ENCODE data around the gene TMEM59L. TPM values are rescaled to one million over a fixed set of nuclear protein-coding genes. Genes with fewer than 3 reads are reported as not detected.

The TMEM59L gene
- total RNA-seq, 1 donor from 2014 or later, result 0.11 TPM

DNA sequence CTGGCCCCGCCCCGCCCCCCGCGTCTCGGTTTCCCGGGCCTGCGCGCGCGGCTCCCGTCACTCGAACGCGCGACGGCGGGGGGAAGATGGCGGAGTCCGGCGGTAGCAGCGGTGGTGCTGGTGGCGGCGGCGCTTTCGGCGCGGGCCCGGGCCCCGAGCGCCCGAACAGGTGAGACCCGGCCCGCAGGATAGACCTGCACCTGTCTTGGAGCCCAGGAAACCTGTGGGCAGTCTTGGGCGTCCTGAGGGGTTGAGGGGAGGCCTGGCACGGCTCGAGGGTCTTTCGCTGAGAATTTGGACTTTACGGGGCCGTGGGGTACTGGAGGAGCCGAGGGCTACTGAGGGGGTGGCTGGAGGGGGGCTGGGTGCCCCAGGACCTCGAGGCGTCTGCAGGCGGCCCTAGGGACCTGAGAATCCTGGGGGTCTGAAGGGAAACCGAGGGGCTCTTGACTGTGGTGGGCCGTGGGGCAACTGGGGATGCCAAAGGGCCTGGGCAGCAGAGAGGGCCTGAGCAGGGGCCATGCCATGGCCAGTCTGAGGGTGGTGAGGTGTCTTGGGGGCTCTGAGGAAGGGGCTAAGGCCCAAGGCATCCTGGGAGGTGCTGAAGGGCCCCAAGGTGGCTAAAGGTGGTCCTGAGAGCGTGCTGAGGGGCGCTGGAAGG lies 24.4 kb downstream of the TMEM59L start, which contains the start of gene KLHL26:
Gene KLHL26, plus strand, starts transcription at position 60 of the 661 bp plus-strand sequence. Its CDS starts 27 bp downstream, at position 87.
- Histone ChIP-seq H3K27me3 (peaks cover 18% of the 10 kb centered on the region), H3K9ac (peak within 1 kb of the TSS; percentile 87), H2AFZ (replicated peaks) (peak within 1 kb of the TSS; percentile 89), H3K4me2 (peak within 1 kb of the TSS; percentile 98), H3K27ac (no peak within 1 kb of the TSS), H3K79me2 (ENCODE audit: low read depth) (peaks cover 37% of the 10 kb centered on the region), H3K4me1 (peaks cover 10% of the 10 kb centered on the region), H3K36me3 (no peaks in the 10 kb centered on the region), H3K4me3 (peak within 1 kb of the TSS; percentile 98), H3F3A (ENCODE audit: low read depth) (peaks cover 13% of the 10 kb centered on the region), H4K20me1 (ENCODE audit: low read depth) (peaks cover 21% of the 10 kb centered on the region), H3K9me3 (ENCODE audit: low read depth) (no peaks in the 10 kb centered on the region)
- DNase-seq (ENCODE audit: low spot score), result no peak
- Mint-ChIP-seq H3K9me3 (no peaks in the 10 kb centered on the region), H3K36me3 (no peaks in the 10 kb centered on the region), H3K4me3 (peak within 1 kb of the TSS; percentile 92), H3K27me3 (ENCODE audit: insufficient read depth, low read depth) (peaks cover 17% of the 10 kb centered on the region), H3K27ac (no peak within 1 kb of the TSS), H3K4me1 (peaks cover 22% of the 10 kb centered on the region)
- TF ChIP-seq EZH2phosphoT487 (IDR thresholded peaks at IDR 0.05), result no peak
- TF ChIP-seq, protein P1, sequence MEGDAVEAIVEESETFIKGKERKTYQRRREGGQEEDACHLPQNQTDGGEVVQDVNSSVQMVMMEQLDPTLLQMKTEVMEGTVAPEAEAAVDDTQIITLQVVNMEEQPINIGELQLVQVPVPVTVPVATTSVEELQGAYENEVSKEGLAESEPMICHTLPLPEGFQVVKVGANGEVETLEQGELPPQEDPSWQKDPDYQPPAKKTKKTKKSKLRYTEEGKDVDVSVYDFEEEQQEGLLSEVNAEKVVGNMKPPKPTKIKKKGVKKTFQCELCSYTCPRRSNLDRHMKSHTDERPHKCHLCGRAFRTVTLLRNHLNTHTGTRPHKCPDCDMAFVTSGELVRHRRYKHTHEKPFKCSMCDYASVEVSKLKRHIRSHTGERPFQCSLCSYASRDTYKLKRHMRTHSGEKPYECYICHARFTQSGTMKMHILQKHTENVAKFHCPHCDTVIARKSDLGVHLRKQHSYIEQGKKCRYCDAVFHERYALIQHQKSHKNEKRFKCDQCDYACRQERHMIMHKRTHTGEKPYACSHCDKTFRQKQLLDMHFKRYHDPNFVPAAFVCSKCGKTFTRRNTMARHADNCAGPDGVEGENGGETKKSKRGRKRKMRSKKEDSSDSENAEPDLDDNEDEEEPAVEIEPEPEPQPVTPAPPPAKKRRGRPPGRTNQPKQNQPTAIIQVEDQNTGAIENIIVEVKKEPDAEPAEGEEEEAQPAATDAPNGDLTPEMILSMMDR (IDR thresholded peaks at IDR 0.05), result no peak
- no peak for TF ChIP-seq EZH2 (IDR thresholded peaks at IDR 0.05)

DNA sequence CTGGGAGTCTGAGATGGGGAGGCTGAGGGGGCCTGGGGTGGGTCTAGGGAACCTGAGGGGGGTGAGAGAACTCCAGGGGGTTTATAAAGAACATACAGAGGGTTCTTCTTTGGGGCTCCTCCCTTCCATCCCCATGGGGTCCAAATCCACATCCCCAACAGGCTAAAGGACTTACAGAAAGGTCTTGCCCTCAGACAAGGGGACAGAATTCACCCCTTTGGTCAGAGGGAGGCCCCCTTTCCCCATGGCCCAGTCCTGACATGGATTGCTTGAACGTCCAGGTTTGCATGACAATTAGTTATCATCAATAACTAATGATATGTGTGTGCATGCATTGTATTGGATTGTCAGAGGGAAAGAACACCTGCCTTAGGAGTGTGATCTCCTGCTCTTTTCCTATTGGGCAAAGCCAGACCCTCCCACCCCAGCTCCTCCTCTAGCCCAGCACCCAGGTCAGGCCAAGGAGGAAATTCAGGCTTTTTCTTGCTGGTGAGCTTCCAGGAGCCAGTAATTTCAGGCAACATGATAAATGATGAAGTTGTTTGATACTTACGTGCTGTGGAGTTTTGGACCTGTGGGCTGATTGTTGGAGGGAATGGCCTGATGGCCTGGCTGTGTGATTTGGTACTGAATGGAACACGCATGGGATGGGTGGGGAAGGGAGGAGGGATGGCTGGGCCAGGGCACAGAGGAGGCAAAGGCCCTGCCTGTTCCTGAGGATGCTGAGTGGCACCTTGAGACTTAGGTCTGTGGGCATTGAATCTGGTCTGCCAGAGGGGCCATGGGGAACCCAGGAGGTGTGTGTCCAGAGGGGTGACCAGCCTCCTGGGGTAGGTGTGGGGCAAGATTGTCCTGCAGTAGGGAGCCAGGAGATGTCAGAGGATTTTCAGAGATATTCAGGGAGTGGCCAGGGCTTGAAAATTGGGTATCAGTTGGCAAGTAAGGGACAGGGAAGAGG lies 25.3 kb downstream of the TMEM59L start:
- no peak overlapping the region for H3K27ac Mint-ChIP-seq
- no peak overlapping the region for H3K27ac ChIP-seq
- no peaks in the 10 kb centered on the region for H3K36me3 ChIP-seq
- peak overlapping the region; percentile 87 for H3K9ac ChIP-seq
- peak overlapping the region; percentile 98 for H3K4me2 ChIP-seq
- no peaks in the 10 kb centered on the region for H3K9me3 Mint-ChIP-seq
- no peaks in the 10 kb centered on the region for H3K9me3 ChIP-seq (ENCODE audit: low read depth)
- H3K36me3 Mint-ChIP-seq, result no peaks in the 10 kb centered on the region
- peaks cover 13% of the 10 kb centered on the region for H3F3A ChIP-seq (ENCODE audit: low read depth)
- peak overlapping the region; percentile 92 for H3K4me3 Mint-ChIP-seq
- peaks cover 15% of the 10 kb centered on the region for H3K27me3 Mint-ChIP-seq (ENCODE audit: insufficient read depth, low read depth)
- H3K79me2 ChIP-seq (ENCODE audit: low read depth), result peaks cover 41% of the 10 kb centered on the region
- peaks cover 18% of the 10 kb centered on the region for H3K27me3 ChIP-seq
- peaks cover 22% of the 10 kb centered on the region for H3K4me1 Mint-ChIP-seq
- no peak for DNase-seq (ENCODE audit: low spot score)
- H3K4me3 ChIP-seq, result peak overlapping the region; percentile 98
- peaks cover 21% of the 10 kb centered on the region for H4K20me1 ChIP-seq (ENCODE audit: low read depth)
- TF ChIP-seq EZH2phosphoT487 (IDR thresholded peaks at IDR 0.05) (no peak), EZH2 (IDR thresholded peaks at IDR 0.05) (no peak)
- TF ChIP-seq, protein P1 (IDR thresholded peaks at IDR 0.05), result no peak
- H3K4me1 ChIP-seq, result peaks cover 10% of the 10 kb centered on the region
- H2AFZ ChIP-seq (replicated peaks), result no peak overlapping the region

GRCh38 chr19:18639706-18640243 lies 27.1 kb downstream of the TMEM59L start:
- TF ChIP-seq, protein P1 (IDR thresholded peaks at IDR 0.05), result no peak
- TF ChIP-seq EZH2phosphoT487 (IDR thresholded peaks at IDR 0.05) (no peak), EZH2 (IDR thresholded peaks at IDR 0.05) (no peak)
- H3K4me1 Mint-ChIP-seq, result peaks cover 20% of the 10 kb centered on the region
- Histone ChIP-seq H4K20me1 (ENCODE audit: low read depth) (peaks cover 33% of the 10 kb centered on the region), H3F3A (ENCODE audit: low read depth) (peaks cover 21% of the 10 kb centered on the region), H3K4me2 (no peak overlapping the region), H3K36me3 (no peaks in the 10 kb centered on the region), H3K9me3 (ENCODE audit: low read depth) (no peaks in the 10 kb centered on the region), H3K27ac (no peak overlapping the region), H3K9ac (no peak overlapping the region), H3K4me1 (peaks cover 15% of the 10 kb centered on the region), H3K4me3 (no peak overlapping the region), H3K27me3 (peaks cover 10% of the 10 kb centered on the region), H3K79me2 (ENCODE audit: low read depth) (peaks cover 52% of the 10 kb centered on the region), H2AFZ (replicated peaks) (no peak overlapping the region)
- no peak overlapping the region for H3K27ac Mint-ChIP-seq
- H3K4me3 Mint-ChIP-seq, result no peak overlapping the region
- H3K27me3 Mint-ChIP-seq (ENCODE audit: insufficient read depth, low read depth), result peaks cover 14% of the 10 kb centered on the region
- DNase-seq (ENCODE audit: low spot score), result no peak
- H3K36me3 Mint-ChIP-seq, result no peaks in the 10 kb centered on the region
- no peaks in the 10 kb centered on the region for H3K9me3 Mint-ChIP-seq

Measured in neural progenitor cell (in vitro differentiated cells).